Epithelial cell of proximal tubule (primary cell): ENCODE results near the gene HOXD9. TPM values are rescaled to one million over a fixed set of nuclear protein-coding genes. Genes with fewer than 3 reads are reported as not detected.
A peak's percentile ranks its signal among the peaks of the same experiment; 100 is the strongest.

Experiments used
- DNase-seq: peaks from one replicate; pipeline ENCODE4 v3.0.0-alpha.2; 2011; ENCODE audit warnings: low read depth
- H3K4me3 ChIP-seq: 2 replicates; pipeline ENCODE4 v1.5.1; 2011; ENCODE audit warnings: low read depth, mild to moderate bottlenecking, low read length
- CTCF ChIP-seq: conservative IDR thresholded peaks from 2 replicates; pipeline ENCODE4 v1.5.1; 2012; ENCODE audit warnings: low read depth, mild to moderate bottlenecking, low read length
- total RNA-seq: library from RNA; depleted of rRNA; stranded (reverse); fragments of >200 nt; gene quantifications from 2 replicates; pipeline ENCODE4 v1.2.3, GENCODE V29; 2015

The HOXD9 gene
- total RNA-seq, 1 donor from 2014 or later, result 11.5 TPM

GRCh38 chr2:176109192-176109901 lies 13.2 kb upstream of the HOXD9 start:
- no peak for TF ChIP-seq CTCF
- peak overlapping the region; percentile 35 for H3K4me3 ChIP-seq
- DNase-seq, result no peak

- H3K4me3 ChIP-seq, result peak overlapping the region; percentile 35
- TF ChIP-seq CTCF, result no peak
- DNase-seq, result no peak
Observed at GRCh38 chr2:176109946-176110345, 12.6 kb upstream of the HOXD9 start.

GRCh38 chr2:176110415-176111308 lies 11.9 kb upstream of the HOXD9 start:
- peak overlapping the region; percentile 35 for H3K4me3 ChIP-seq
- TF ChIP-seq CTCF, result no peak
- DNase-seq, result no peak

- peak; percentile 90 for TF ChIP-seq CTCF
- DNase-seq, result no peak
- H3K4me3 ChIP-seq, result peak overlapping the region; percentile 36
Observed at GRCh38 chr2:176111309-176111663, 11.2 kb upstream of the HOXD9 start.

GRCh38 chr2:176111846-176112374 lies 10.6 kb upstream of the HOXD9 start:
- peak overlapping the region; percentile 36 for H3K4me3 ChIP-seq
- DNase-seq, result no peak
- no peak for TF ChIP-seq CTCF

GRCh38 chr2:176112375-176113302 lies 9.9 kb upstream of the HOXD9 start:
- TF ChIP-seq CTCF, result no peak
- H3K4me3 ChIP-seq, result peak overlapping the region; percentile 36
- no peak for DNase-seq
